Activated naive CD4-positive, alpha-beta T cell treated with anti-CD3 and anti-CD28 coated beads, Interleukin-2, amount 50 U/mL, for 72 hours (primary cell): Measurements from ENCODE around the gene SYDE2. TPM values are rescaled to one million over a fixed set of nuclear protein-coding genes. Genes with fewer than 3 reads are reported as not detected.
"Not testable (repeated sequence)": the region's sequence is repeated elsewhere in the genome, so short reads cannot be mapped to it uniquely, and the experiment has no call there.

Experiments
- ATAC-seq, 2 donors: fragments of 150-1000 bp; cut with Tn5 transposase; 2 replicates each; pipeline ENCODE4 v1.10.0; 2021; ENCODE audit warnings: mild to moderate bottlenecking in 2 of 2, moderate library complexity in 2 of 2
- DNase-seq, 2 donors: peaks; one replicate each; pipeline ENCODE4 v3.0.0; 2021 to 2022; ENCODE audit warnings: low spot score in 2 of 2
- H3K27ac Mint-ChIP-seq, 2 donors: one replicate each; pipeline ENCODE4 v1.8.0; 2022; ENCODE audit warnings: mild to moderate bottlenecking in 2 of 2, mixed read lengths in 2 of 2
- H3K36me3 Mint-ChIP-seq, 2 donors: one replicate each; pipeline ENCODE4 v1.8.0; 2022; ENCODE audit warnings: mixed read lengths in 2 of 2
- H3K9me3 Mint-ChIP-seq, 2 donors: one replicate each; pipeline ENCODE4 v1.8.0; 2022; ENCODE audit warnings: mixed read lengths in 2 of 2
- total RNA-seq, 2 donors: library from RNA; stranded (reverse); gene quantifications; one replicate each; pipeline ENCODE4 v1.2.3, GENCODE V29; 2022

Gene SYDE2
- total RNA-seq, 2 donors from 2014 or later, result 3.5 to 4.1 TPM

GRCh38 chr1:85153149-85153891 lies 47.5 kb downstream of the SYDE2 start:
- Mint-ChIP-seq H3K36me3 (no peaks in the 10 kb centered on the region), H3K9me3 (no peaks in the 10 kb centered on the region), H3K27ac (no peak overlapping the region)
- ATAC-seq (peak in 1 of 2 donors; percentile 45), DNase-seq (no peak)

GRCh38 chr1:85151446-85151845 lies 49.4 kb downstream of the SYDE2 start:
- no peaks in the 10 kb centered on the region for H3K9me3 Mint-ChIP-seq
- DNase-seq, result no peak
- H3K27ac Mint-ChIP-seq, result no peak overlapping the region
- H3K36me3 Mint-ChIP-seq, result no peaks in the 10 kb centered on the region
- no peak for ATAC-seq

GRCh38 chr1:85149805-85150204 lies 51.0 kb downstream of the SYDE2 start:
- Mint-ChIP-seq H3K36me3 (no peaks in the 10 kb centered on the region), H3K9me3 (no peaks in the 10 kb centered on the region), H3K27ac (no peak overlapping the region)
- ATAC-seq (no peak), DNase-seq (no peak)

DNA sequence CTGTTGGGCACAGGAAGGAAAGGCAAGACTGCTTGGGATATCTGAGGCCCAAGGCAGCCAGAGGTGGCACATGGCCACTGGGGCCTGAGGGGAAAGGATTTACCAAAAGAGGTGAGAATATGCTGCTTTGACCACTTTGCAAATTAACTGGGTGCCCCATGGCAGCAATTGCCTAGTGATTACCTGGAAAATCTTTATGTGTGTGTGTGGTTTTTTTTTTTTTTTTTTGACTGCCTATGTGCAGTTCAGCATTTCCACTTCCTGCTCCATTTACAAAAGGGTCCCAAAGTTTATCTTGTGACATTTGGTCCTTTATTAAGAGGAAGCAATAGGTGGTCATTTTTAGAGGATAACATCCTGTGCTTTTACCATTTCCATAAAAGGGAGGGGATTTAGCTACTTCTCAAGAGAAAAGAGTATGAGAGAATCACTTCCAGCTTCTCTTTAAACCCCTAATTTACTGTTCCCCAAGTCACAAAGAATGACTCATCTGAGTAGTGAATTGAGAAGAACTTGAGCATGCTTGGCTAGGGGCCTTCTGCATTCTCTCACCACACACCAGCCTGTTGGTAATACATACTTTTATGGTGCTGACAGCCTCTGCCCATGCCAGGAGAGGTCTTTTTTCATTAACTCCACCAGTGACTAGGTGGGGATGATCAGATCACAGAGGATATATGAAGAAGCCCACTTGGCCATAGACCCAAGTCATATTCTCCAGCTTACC lies 52.1 kb downstream of the SYDE2 start:
- Mint-ChIP-seq H3K36me3 (no peaks in the 10 kb centered on the region), H3K27ac (no peak overlapping the region), H3K9me3 (no peaks in the 10 kb centered on the region)
- ATAC-seq, result peak; percentile 81 to 97
- peak in 1 of 2 donors; percentile 21 for DNase-seq

- no peak overlapping the region for H3K27ac Mint-ChIP-seq
- no peak for DNase-seq
- ATAC-seq, result no peak
- H3K36me3 Mint-ChIP-seq, result no peaks in the 10 kb centered on the region
- H3K9me3 Mint-ChIP-seq, result no peaks in the 10 kb centered on the region
Observed at GRCh38 chr1:85146972-85147359, 53.9 kb downstream of the SYDE2 start.

DNA sequence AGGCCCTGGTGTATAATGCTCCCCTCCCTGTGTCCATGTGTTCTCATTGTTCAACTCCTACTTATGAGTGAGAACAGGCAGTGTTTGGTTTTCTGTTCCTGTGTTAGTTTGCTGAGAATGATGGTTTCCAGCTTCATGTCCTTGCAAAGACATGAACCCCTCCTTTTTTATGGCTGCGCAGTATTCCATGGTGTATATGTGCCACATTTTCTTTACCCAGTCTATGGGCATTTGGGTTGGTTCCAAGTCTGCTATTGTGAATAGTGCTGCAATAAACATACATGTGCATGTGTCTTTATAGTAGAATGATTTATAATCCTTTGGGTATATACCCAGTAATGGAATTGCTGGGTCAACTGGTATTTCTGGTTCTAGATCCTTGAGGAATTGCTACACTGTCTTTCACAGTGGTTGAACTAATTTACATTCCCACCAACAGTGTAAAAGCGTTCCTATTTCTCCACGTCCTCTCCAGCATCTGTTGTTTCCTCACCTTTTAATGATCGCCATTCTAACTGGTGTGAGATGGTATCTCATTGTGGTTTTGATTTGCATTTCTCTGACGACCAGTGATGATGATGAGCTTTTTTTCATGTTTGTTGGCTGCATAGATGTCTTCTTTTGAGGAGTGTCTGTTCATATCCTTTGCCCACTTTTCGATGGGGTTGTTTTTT lies 54.4 kb downstream of the SYDE2 start:
- not testable (repeated sequence) for ATAC-seq

GRCh38 chr1:85144351-85144750 lies 56.5 kb downstream of the SYDE2 start:
- Mint-ChIP-seq H3K36me3 (no peaks in the 10 kb centered on the region), H3K27ac (no peak overlapping the region), H3K9me3 (no peaks in the 10 kb centered on the region)

More for the DNA sequence above, 54.4 kb downstream of the SYDE2 start:
- H3K36me3 Mint-ChIP-seq, DNase-seq, H3K9me3 Mint-ChIP-seq, H3K27ac Mint-ChIP-seq: not testable (repeated sequence)

DNA sequence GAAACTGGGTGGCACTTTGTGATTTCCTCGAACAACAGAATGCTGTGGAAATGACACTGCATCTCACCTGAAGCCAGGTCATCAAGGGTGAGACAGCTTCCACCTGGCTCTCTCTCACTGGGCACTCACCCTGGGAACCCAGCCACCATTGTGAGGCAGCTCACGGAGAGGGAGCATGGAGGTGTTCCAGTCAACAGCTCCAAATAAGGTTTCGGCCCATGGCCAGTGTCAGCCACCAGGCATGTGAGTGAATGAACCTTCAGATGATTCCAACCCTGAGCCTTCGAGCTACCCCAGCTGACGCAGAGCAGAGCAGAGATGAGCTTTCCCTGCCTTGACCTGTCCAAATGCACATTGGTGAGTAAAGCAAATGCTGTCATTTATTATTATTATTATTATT lies 58.1 kb downstream of the SYDE2 start:
- DNase-seq, result no peak
- Mint-ChIP-seq H3K27ac (no peak overlapping the region), H3K9me3 (no peaks in the 10 kb centered on the region), H3K36me3 (no peaks in the 10 kb centered on the region)
- ATAC-seq, result no peak

More at GRCh38 chr1:85144351-85144750, 56.5 kb downstream of the SYDE2 start:
- ATAC-seq (no peak), DNase-seq (no peak)

GRCh38 chr1:85138439-85138838 lies 62.4 kb downstream of the SYDE2 start:
- ATAC-seq, H3K36me3 Mint-ChIP-seq, H3K9me3 Mint-ChIP-seq, DNase-seq, H3K27ac Mint-ChIP-seq: not testable (repeated sequence)

DNA sequence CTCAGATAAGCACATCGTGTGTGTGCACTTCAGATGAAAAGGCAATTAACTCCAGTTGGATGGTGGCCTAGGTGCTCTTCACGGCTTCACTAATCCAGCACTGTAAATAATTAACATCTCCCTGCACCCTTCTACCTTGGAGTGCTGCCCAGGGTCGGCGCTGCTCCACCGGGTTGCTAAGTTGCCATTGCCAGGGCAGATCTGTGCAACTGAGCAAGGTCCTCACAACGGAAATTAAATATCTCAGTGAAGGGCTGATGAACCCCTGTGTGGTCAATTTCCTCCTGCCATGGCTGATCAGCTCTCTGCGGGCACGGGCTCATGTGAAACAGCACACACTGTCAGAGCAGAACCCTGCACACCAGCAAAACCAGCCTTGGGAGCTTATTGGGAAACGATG lies 63.2 kb downstream of the SYDE2 start:
- no peak overlapping the region for H3K27ac Mint-ChIP-seq
- DNase-seq, result no peak
- no peak for ATAC-seq
- H3K9me3 Mint-ChIP-seq, result no peaks in the 10 kb centered on the region
- no peaks in the 10 kb centered on the region for H3K36me3 Mint-ChIP-seq

DNA sequence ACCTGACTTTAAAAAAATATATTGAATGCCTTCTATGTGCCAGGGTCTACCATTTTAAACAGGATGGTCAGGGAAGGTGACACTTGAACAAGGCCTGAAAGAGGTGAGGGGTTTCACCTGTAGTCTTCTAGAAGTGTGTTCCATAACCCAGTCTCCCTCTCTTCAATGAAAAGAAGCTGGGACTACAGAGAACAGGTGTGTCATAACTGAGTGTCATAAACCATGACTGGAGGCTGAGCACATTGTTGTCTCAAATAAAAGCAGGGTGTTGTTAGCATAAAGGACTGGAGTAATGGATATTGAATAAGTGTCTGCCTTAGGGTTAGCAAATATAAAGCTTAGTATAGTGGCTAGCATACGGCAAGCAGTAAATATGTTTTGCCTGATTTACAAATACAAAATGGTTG lies 65.4 kb downstream of the SYDE2 start:
- Mint-ChIP-seq H3K36me3 (no peaks in the 10 kb centered on the region), H3K27ac (no peak overlapping the region), H3K9me3 (no peaks in the 10 kb centered on the region)
- ATAC-seq, result no peak
- DNase-seq, result no peak

DNA sequence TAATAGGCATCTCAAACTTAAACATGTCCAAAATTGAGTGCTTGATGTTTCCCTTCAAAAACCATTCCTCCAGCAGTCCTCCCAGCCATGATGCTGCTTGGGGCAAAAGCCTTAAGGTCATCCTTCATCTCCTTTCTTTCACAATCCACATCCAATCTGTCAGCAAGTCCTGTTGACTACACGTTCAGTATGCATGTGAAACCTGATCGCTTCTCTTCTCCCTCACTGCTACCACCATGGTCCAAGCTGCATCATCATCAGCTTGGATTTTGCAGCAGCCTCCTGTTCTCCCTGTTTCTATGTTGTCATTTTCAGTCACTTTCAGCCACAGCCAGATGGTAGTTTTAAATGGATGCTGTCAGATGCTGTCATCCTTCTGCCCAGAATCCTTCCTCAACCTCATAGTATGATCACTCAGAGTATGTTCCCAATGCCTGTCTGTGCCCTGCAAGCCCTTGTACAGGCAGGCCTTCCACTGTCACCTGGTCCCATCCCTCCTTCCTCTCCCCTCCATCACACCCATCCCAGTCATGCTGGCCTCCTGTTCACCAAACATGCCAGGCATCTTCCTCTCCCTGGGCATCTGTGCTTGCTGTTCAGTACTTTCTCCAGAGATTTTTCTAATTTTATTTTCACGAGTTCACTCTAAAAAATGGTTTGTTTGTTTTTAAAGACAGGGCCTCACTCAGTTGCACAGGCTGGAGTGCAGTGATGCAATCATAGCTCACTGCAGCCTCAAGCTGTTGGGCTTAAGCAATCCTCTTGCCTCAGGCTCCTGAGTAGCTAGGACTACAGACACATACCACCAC lies 66.0 kb downstream of the SYDE2 start:
- H3K36me3 Mint-ChIP-seq, result no peaks in the 10 kb centered on the region

GRCh38 chr1:85133565-85134159 lies 67.2 kb downstream of the SYDE2 start:
- Mint-ChIP-seq H3K9me3 (no peaks in the 10 kb centered on the region), H3K36me3 (no peaks in the 10 kb centered on the region), H3K27ac (no peak overlapping the region)
- DNase-seq (no peak), ATAC-seq (no peak)

More for the DNA sequence above, 66.0 kb downstream of the SYDE2 start:
- Mint-ChIP-seq H3K9me3 (no peaks in the 10 kb centered on the region), H3K27ac (no peak overlapping the region)
- ATAC-seq, result no peak
- no peak for DNase-seq

DNA sequence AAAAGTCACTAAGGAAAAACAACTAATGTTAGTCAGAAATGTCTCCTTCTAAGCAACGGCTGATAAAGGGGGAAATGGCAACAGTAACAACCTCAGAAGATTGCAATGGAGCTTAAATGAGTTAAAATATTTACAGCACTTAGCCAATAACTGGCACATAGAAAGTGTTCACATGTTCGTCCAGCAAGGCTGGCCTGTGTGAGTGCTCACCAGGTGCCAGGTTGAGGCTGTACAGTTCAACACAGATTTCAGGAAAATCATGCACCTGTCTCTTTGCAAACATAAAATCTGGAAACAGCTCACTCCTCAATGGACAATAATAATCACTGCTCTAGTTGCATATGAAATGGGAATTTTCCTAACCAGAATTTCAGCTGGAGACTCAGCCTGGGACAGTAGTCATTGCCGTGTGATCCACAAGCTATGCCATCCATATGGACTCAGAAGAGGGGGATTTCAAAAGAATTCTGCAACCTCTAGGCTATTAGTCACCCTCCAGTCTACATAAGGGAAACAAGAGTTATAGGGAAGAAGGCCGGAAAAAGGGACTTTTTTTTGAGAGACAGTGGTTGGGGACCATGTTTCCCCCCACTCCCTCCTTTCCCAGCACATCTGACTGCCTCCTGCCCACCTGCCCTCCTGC lies 68.6 kb downstream of the SYDE2 start:
- ATAC-seq (no peak), DNase-seq (no peak)
- Mint-ChIP-seq H3K36me3 (no peaks in the 10 kb centered on the region), H3K9me3 (no peaks in the 10 kb centered on the region), H3K27ac (no peak overlapping the region)

- no peak overlapping the region for H3K27ac Mint-ChIP-seq
- ATAC-seq, result no peak
- H3K36me3 Mint-ChIP-seq, result no peaks in the 10 kb centered on the region
- no peaks in the 10 kb centered on the region for H3K9me3 Mint-ChIP-seq
- no peak for DNase-seq
Observed at GRCh38 chr1:85128316-85128715, 72.5 kb downstream of the SYDE2 start.

- DNase-seq (no peak), ATAC-seq (no peak)
- no peak overlapping the region for H3K27ac Mint-ChIP-seq
- no peaks in the 10 kb centered on the region for H3K9me3 Mint-ChIP-seq
- no peaks in the 10 kb centered on the region for H3K36me3 Mint-ChIP-seq
Observed at GRCh38 chr1:85125891-85126290, 74.9 kb downstream of the SYDE2 start.
